GM12875 (cell line): ENCODE results near the gene NAALADL2.

Experiments used
- H3K4me3 ChIP-seq: one replicate; pipeline ENCODE4 v1.5.1; 2011; ENCODE audit warnings: low read depth, low read length, control low read depth
- TF ChIP-seq, protein P1 (sequence below): IDR thresholded peaks from 2 replicates; pipeline ENCODE4 v1.5.1; 2011; ENCODE audit warnings: low read depth, mild to moderate bottlenecking, control low read depth, inconsistent platforms, low read length, moderate library complexity, borderline replicate concordance; ENCODE audit not compliant: insufficient read depth

NAALADL2 gene

DNA sequence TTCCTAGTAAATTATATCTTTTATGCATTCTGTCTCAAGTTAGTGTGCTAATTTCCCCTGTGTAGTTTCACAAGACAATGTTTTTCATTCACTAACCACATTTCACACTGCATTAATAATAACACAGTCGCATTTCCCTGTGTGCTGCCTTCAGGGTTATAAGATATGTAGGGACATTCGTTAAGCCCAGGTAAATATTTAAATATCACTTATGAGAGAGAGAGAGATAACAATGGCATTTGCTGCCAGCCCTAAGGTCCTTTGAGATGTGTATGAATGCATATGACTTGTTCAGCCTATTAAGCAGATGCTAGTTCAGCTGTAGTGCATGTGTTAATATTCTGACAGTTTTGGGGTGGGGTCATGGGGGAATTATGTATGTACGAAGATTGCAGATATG is 876.7 kb downstream of the NAALADL2 start:
- TF ChIP-seq, protein P1, sequence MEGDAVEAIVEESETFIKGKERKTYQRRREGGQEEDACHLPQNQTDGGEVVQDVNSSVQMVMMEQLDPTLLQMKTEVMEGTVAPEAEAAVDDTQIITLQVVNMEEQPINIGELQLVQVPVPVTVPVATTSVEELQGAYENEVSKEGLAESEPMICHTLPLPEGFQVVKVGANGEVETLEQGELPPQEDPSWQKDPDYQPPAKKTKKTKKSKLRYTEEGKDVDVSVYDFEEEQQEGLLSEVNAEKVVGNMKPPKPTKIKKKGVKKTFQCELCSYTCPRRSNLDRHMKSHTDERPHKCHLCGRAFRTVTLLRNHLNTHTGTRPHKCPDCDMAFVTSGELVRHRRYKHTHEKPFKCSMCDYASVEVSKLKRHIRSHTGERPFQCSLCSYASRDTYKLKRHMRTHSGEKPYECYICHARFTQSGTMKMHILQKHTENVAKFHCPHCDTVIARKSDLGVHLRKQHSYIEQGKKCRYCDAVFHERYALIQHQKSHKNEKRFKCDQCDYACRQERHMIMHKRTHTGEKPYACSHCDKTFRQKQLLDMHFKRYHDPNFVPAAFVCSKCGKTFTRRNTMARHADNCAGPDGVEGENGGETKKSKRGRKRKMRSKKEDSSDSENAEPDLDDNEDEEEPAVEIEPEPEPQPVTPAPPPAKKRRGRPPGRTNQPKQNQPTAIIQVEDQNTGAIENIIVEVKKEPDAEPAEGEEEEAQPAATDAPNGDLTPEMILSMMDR: no peak
- no peak overlapping the region for H3K4me3 ChIP-seq

DNA sequence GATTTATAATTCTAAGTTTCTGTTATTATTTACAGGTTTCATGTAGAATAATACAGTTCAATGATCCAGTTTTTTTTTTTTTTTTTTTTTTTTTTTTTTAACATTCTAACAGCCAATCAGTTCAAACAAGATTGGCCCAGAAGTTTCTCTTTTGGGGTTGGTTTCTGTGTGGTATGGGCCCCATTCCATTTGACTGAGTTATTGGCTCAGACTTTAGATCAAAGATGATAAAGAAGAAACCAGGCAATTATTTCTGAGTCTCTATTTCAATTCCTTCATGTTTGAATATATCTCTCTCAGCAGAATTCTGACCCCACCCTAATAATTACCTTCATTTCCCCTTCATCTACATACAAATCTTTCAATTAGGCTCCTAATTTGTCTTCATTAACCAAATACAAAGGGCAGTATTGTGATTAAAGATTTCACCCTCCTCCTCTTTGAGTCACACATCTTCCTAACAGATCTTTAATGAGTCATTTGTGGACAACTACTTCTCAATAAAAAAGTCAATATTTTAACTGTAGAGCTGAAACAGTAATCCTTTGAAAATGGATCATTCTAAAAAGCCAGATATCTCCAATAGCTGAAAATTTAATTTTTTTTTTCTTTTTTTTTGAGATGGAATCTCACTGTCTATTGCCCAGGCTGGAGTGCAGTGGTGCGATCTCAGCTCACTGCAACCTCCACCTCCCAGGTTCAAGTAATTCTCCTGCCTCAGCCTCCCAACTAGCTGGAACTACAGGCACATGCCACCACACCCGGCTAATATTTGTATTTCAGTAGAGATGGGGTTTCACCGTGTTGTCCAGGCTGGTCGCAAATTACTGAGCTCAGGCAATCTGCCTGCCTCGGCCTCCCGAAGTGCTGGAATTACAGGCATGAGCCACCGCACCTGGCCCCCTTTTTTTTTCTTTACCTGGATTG is 878.8 kb downstream of the NAALADL2 start:
- TF ChIP-seq, protein P1: no peak

DNA sequence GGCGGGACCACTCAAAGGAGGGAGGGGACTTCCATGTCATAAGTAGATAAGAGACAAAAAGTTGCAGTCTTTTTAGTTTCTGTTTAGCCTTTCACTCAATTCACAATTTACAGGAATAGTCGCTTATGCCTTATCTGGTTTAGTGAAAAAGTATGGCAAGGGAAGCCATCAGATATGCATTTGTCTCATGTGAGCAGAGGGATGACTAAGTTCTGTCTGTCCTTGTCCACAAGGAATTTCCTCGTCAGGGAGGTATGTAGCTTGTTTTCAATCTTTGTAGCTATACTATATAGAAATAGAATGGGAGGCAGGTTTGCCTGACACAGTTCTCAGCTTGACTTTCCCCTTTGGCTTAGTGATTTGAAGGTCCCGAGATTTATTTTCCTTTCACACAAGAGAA is 882.8 kb downstream of the NAALADL2 start:
- TF ChIP-seq, protein P1: no peak
- no peak overlapping the region for H3K4me3 ChIP-seq

More for the DNA sequence above, 878.8 kb downstream of the NAALADL2 start:
- H3K4me3 ChIP-seq: no peak overlapping the region

DNA sequence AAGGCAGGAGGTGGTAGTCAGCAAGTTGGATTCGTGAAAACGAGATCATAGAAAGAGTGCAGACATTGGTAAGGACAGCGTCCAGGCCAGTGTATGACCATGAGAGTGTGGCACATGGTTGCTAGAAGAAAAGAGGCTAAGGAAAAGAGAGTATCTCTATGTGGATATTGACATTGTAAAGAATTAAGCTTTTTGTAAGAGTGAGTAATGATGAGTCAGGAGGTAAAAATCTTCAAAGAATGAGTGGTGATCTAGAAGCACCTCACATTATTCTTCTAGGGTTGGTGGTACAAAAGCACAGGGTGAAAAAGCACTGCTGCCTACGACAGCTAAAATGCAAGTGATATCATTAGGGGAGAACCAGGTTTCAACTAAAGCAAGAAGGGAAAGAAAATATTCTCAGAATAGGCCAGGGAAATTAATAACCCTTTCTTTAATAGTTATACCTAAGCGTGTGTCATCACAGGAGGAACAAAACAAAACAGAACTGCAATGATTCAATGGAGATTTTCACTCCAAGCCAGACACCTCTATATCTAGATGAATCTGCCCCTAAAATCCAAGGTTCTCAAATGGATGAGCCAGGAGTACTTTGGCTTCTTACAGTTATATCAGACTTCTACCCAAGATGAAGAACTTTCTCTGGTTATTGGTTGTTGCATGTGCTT is 884.7 kb downstream of the NAALADL2 start:
- TF ChIP-seq, protein P1: no peak
- H3K4me3 ChIP-seq: no peak overlapping the region

DNA sequence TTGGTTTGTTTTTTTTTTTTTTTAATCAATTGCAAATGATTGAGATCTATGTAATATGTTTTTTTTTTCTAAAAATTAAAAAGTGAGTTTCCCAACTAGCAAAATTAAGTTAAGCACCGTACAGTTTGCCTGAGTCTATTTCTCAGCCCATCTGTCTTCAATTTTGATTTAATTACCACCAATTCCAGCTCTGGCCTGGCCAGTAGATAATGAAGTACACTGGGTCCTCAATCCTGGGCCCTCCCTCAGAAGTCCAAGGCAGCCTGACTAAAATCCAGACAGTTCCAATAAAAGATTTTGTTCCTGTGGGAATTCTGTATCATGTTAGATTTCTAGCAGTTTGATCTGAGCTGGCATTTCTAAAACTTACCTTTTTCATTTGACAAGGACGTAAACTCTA is 887.2 kb downstream of the NAALADL2 start:
- H3K4me3 ChIP-seq: no peak overlapping the region
- TF ChIP-seq, protein P1: no peak

DNA sequence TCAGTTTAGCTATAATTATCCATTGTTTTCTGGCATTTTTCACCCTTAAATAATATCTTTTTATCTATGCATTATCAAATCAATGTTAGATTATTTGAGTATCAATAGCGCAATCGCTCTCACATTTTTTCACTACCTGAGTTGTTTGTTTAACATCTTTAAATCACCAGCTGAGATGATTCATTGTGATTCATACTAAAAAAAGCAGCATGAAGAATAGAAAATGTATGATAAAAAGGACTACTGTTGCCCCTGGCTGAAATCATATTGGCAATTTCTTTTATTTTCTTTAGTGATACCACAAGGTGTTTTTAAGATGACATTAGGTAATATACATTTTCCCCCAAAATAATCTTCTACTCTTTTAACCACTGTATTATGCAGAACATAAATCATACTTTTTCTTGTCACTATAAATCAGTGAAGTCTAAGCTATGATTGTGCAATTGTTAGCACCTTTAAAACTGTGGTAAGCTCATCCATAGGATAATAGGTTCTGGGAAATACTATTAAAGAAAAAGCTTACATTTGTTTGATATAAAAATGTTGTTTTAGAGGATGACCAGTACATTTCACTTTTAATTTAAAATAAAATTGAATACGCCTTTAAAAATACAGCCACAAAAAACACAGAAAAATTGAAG is 889.1 kb downstream of the NAALADL2 start:
- TF ChIP-seq, protein P1: no peak

More for the DNA sequence above, 889.1 kb downstream of the NAALADL2 start:
- no peak overlapping the region for H3K4me3 ChIP-seq
